NOMO-1 (cell line): ENCODE results near the gene DCP2.

Experiments
- DNase-seq, 2 experiments: peaks; one replicate each; lab custom pipeline; 2025; ENCODE audit not compliant: unreplicated experiment in 2 of 2; lab: John Stamatoyannopoulos, UW

Gene DCP2

GRCh38 chr5:112965733-112966306 lies 10.8 kb upstream of the DCP2 start:
- no peak for DNase-seq

- DNase-seq = no peak
These were observed 9.0 kb upstream of the DCP2 start for GRCh38 chr5:112967520-112968083.

- DNase-seq = no peak
These were observed 8.0 kb upstream of the DCP2 start for GRCh38 chr5:112968411-112969106.

- DNase-seq = no peak
These were observed 5.3 kb upstream of the DCP2 start for GRCh38 chr5:112971276-112971675.

GRCh38 chr5:112973036-112973435 lies 3.6 kb upstream of the DCP2 start:
- no peak for DNase-seq

- no peak for DNase-seq
These were observed 2.7 kb upstream of the DCP2 start for GRCh38 chr5:112973904-112974303.

GRCh38 chr5:112974901-112975300 lies 1.7 kb upstream of the DCP2 start:
- no peak for DNase-seq

GRCh38 chr5:112975721-112976431 lies 722 bp upstream of the DCP2 start:
- DNase-seq = peak; percentile 66 to 70

GRCh38 chr5:112977440-112977861 lies 853 bp downstream of the DCP2 start:
- peak in 1 of 2 experiments; percentile 24 for DNase-seq

- peak in 1 of 2 experiments; percentile 19 for DNase-seq
These were observed 2.2 kb downstream of the DCP2 start for GRCh38 chr5:112978836-112979235.

GRCh38 chr5:112979723-112980122 lies 3.1 kb downstream of the DCP2 start:
- DNase-seq = no peak

- no peak for DNase-seq
These were observed 6.8 kb downstream of the DCP2 start for GRCh38 chr5:112983363-112983762.

- no peak for DNase-seq
These were observed 9.6 kb downstream of the DCP2 start for GRCh38 chr5:112986224-112986623.

- peak; percentile 8 to 65 for DNase-seq
These were observed 19.4 kb downstream of the DCP2 start for GRCh38 chr5:112995764-112996618.

- no peak for DNase-seq
These were observed 20.3 kb downstream of the DCP2 start for GRCh38 chr5:112996830-112997374.

- DNase-seq = no peak
These were observed 21.7 kb downstream of the DCP2 start for GRCh38 chr5:112998296-112998695.

GRCh38 chr5:113000466-113000865 lies 23.9 kb downstream of the DCP2 start:
- no peak for DNase-seq

- DNase-seq = no peak
These were observed 25.8 kb downstream of the DCP2 start for GRCh38 chr5:113002423-113002822.

- DNase-seq = no peak
These were observed 27.2 kb downstream of the DCP2 start for GRCh38 chr5:113003763-113004162.

- DNase-seq = no peak
These were observed 28.9 kb downstream of the DCP2 start for GRCh38 chr5:113005454-113005853.
